Brain microvascular endothelial cell (primary cell): ENCODE data around the gene PSME4.

Experiments used
- DNase-seq: peaks from one replicate; pipeline ENCODE4 v3.0.0-alpha.2; 2020
- H3K27ac ChIP-seq: fragments of 250-450 bp; sonication (Bioruptor Pico); 2 replicates; pipeline ENCODE4 v1.5.1; 2020; ENCODE audit warnings: mild to moderate bottlenecking, moderate library complexity
- H3K27me3 ChIP-seq: fragments of 250-450 bp; sonication (Bioruptor Pico); replicated peaks from 2 replicates; pipeline ENCODE4 v1.5.1; 2020; ENCODE audit warnings: mild to moderate bottlenecking
- H3K36me3 ChIP-seq: fragments of 250-450 bp; sonication (Bioruptor Pico); replicated peaks from 2 replicates; pipeline ENCODE4 v1.5.1; 2020; ENCODE audit warnings: mild to moderate bottlenecking
- H3K4me3 ChIP-seq: 2 replicates; pipeline ENCODE4 v1.5.1; 2011; ENCODE audit warnings: low read depth, mild to moderate bottlenecking, control low read depth, low read length, moderate library complexity
- in situ Hi-C: cut with HindIII; loops from 2 replicates; pipeline ENCODE4 v1.10.0; 2017; ENCODE audit warnings: low sequenced_read_pairs, low pct_ligation_motif_present
- TF ChIP-seq, protein P1 (sequence below): IDR thresholded peaks from 2 replicates; pipeline ENCODE4 v1.5.1; 2011; ENCODE audit warnings: low read depth, mild to moderate bottlenecking, moderate library complexity, low read length, control low read depth, inconsistent platforms; ENCODE audit errors: missing control alignments

Gene PSME4

DNA sequence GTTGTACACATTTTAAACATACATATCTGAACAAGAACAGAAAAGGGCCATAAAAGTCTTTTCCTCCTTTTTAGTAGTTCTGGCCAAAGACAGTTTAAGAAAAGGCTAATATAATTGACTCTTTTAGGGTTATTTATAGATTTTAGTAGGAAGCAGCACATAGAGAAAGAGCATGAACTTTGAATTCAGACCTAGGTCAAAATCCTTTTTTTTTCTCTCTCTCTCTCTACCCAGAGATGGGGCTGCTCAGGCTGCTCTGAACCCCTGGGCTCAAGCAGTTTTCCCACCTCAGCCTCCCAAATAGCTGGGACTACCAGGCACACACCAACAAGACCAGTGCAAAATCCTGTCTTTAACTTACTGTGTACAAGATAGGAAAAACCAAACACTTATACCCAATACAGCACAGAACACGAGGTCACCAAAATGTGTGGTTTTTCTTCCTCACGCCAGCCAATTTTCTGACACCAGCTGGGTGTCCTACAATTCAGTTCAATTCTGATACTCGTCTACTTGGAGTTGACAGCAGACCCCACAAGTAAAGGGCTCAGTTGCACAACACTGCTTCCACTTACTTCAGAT, 151.8 kb downstream of the PSME4 start:
- Histone ChIP-seq H3K4me3 (no peak overlapping the region), H3K27ac (no peak overlapping the region), H3K36me3 (peaks cover 26% of the 10 kb centered on the region), H3K27me3 (no peaks in the 10 kb centered on the region)
- TF ChIP-seq, protein P1, sequence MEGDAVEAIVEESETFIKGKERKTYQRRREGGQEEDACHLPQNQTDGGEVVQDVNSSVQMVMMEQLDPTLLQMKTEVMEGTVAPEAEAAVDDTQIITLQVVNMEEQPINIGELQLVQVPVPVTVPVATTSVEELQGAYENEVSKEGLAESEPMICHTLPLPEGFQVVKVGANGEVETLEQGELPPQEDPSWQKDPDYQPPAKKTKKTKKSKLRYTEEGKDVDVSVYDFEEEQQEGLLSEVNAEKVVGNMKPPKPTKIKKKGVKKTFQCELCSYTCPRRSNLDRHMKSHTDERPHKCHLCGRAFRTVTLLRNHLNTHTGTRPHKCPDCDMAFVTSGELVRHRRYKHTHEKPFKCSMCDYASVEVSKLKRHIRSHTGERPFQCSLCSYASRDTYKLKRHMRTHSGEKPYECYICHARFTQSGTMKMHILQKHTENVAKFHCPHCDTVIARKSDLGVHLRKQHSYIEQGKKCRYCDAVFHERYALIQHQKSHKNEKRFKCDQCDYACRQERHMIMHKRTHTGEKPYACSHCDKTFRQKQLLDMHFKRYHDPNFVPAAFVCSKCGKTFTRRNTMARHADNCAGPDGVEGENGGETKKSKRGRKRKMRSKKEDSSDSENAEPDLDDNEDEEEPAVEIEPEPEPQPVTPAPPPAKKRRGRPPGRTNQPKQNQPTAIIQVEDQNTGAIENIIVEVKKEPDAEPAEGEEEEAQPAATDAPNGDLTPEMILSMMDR, result no peak
- no peak for DNase-seq
- in situ Hi-C loops, result no loop called here
